Measurements from ENCODE around the gene PARD6B.

DNA sequence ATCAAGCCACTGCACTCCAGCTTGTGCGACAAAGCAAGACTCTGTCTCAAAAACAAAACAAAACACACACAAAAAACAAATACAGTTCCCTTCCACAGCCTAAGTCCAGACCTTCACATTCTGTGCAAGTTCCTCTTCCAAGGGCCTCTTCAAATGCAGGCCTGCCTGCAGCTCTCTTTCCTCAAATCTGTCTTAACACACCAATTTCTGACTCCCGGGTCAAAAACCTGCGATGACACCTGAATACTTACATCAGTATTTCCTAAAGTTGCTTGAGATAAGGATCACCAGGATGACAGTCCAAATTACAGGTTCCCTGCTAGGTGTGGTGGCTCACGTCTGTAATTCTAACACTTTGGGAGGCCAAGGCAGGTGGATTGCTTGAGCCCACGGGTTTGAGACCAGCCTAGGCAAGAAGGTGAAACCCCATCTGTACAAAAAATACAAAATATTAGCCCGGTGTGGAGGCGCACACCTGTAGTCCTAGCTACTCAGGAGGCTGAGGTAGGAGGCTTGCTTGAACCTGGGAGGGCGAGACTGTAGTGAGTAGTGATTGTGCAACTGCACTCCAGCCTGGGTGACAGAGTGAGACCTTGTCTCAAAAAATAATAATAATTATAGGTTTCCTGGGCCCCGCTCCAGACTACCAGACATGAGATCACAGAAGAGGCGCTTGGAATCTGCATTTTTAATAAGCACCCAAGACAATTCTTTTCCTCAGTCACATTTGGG is 8.8 kb upstream of the PARD6B start:
- TF ChIP-seq, protein P1, sequence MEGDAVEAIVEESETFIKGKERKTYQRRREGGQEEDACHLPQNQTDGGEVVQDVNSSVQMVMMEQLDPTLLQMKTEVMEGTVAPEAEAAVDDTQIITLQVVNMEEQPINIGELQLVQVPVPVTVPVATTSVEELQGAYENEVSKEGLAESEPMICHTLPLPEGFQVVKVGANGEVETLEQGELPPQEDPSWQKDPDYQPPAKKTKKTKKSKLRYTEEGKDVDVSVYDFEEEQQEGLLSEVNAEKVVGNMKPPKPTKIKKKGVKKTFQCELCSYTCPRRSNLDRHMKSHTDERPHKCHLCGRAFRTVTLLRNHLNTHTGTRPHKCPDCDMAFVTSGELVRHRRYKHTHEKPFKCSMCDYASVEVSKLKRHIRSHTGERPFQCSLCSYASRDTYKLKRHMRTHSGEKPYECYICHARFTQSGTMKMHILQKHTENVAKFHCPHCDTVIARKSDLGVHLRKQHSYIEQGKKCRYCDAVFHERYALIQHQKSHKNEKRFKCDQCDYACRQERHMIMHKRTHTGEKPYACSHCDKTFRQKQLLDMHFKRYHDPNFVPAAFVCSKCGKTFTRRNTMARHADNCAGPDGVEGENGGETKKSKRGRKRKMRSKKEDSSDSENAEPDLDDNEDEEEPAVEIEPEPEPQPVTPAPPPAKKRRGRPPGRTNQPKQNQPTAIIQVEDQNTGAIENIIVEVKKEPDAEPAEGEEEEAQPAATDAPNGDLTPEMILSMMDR (IDR thresholded peaks at IDR 0.05): no peak
- TF ChIP-seq POLR2A (IDR thresholded peaks at IDR 0.05): no peak

Data from sigmoid colon (tissue), 3 donors.